Measurements from ENCODE around the gene UNC119B.
"Not testable (repeated sequence)": the region's sequence is repeated elsewhere in the genome, so short reads cannot be mapped to it uniquely, and the experiment has no call there.

Gene UNC119B

GRCh38 chr12:120710031-120710804 is at the start of gene UNC119B:
UNC119B (plus strand) TSS chr12:120710458; CDS start chr12:120710475, 17 bp downstream.
- peak; percentile 83 for DNase-seq

GRCh38 chr12:120661432-120661831 is 48.8 kb upstream of the UNC119B start:
- DNase-seq: no peak

GRCh38 chr12:120662879-120663278 is 47.4 kb upstream of the UNC119B start:
- no peak for DNase-seq

- no peak for DNase-seq
Measured at GRCh38 chr12:120663741-120664140, 46.5 kb upstream of the UNC119B start.

DNA sequence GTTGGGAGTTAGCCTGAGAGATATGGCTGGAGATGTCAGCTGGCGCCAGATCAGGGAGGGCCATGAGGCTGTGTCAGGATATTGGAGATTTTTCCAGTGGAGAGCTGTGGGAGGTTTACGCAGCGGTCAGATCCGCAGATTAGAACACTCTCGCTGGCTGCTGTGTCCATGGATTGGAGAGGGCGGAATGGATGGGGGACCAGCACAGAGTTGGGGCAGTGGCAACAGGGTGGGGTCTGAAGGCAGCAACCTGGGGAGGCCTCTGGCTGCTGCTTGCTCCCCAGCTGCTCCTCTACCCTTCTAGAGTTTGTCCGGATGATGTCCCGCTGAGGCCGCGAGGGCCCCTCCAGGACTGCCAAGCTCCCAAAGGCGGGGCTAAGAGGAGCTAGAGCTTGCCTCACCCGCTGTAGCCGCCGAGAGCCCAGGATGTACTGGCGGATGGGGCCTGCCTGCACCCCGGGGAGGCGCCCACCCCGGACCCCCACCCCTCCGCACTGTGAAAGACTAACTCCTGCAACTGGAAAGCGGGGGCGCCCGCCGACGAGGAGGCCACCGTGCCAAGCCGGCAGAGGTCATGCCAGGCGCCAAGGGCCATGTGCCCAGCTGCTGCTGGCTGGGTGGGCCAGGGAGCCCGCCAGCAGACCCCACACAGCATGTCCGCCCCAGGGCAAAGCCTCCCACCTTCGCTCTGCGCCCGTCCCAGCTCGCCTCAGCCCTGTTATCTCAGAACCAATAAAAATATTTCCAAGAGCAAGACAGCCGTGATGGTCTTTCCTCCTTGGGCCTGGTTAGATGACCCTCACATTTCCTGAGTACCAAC is 43.5 kb upstream of the UNC119B start:
- no peak for DNase-seq

- no peak for DNase-seq
Measured at GRCh38 chr12:120668091-120668867, 42.0 kb upstream of the UNC119B start.

- DNase-seq: no peak
Measured at GRCh38 chr12:120668868-120669840, 41.1 kb upstream of the UNC119B start.

- not testable (repeated sequence) for DNase-seq
Measured at GRCh38 chr12:120670237-120670636, 40.0 kb upstream of the UNC119B start.

GRCh38 chr12:120670667-120671066 is 39.6 kb upstream of the UNC119B start:
- DNase-seq: no peak

DNA sequence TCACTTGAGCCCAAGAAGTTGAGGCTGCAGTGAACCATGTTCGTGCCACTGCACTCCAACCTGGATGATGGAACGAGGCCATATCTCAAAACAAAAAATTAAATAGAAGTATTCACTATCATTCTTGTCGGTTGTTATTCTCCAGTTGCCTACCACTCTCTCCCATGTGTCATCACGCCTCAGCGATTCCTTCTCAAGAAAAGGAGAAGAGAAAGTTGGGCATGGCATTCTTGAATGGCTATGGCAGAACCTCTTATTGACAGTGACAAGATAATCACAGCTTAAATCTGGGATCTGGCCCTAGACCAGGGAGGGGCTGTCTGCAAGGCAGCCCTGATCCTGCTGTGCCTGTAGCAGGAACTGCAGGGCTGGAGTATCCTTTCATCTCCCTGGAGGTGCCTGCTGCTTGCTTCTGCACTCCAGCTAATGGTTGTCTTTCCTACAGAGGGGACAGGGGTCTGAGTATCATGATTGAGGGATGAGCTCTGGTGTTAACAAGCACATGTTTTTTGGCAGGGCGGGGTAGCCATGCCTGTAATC is 36.1 kb upstream of the UNC119B start:
- no peak for DNase-seq

- DNase-seq: no peak
Measured at GRCh38 chr12:120677765-120678473, 32.3 kb upstream of the UNC119B start.

DNA sequence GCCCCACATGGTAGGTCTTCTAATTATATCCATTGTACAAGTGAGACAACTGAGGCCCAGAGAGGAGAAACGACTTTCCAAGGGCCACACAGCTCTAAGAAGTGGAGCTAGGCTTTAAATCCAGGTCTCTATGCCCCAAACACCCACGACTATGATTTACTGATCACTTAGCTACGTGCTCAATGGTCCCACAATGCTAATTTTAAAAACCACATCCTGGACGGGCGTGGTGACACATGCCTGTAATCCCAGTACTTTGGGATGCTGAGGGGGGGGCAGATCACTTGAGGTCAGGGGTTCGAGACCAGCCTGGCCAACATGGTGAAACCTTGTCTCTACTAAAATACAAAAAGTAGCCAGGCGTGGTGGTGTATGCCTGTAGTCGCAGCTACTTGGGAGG is 31.7 kb upstream of the UNC119B start:
- DNase-seq: no peak

- no peak for DNase-seq
Measured at GRCh38 chr12:120680165-120680738, 30.0 kb upstream of the UNC119B start.

DNA sequence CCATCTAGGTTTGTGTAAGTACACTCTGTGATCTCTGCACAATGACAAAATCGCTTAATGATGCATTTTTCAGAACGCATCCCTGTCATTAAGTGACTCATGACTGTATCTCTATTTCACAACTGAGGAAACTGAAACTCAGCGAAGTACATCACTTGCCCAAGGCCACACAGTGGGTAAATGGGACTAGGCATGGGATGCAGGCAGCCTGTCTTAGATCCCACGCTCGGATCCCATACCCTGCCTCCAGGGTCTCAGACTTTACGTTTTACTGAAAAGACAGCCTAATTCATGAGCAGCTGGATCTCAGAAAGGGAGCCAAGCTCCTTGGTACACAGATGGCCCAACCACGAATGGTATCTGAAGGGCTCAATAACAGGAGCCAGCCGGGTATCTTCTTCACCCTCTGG is 25.7 kb upstream of the UNC119B start:
- no peak for DNase-seq

DNA sequence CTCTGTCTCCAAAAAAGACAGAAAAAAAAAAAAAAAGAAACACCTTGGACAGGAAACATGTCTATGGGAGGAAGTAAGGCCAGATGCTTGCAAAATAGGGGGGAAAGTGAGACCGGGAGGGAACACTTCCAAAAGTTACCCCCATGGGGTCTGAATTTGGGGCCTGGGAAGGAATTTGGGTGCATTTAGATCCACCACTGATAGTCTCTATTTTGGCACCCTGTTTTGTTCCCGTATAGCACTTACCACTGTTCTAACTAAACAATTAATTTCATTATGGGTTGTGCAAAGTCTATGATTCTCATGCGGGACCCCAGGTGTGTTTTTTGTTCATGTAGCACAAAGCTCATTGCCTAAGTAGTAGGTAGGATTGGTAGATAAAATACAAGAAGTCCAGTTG is 24.7 kb upstream of the UNC119B start:
- no peak for DNase-seq

DNA sequence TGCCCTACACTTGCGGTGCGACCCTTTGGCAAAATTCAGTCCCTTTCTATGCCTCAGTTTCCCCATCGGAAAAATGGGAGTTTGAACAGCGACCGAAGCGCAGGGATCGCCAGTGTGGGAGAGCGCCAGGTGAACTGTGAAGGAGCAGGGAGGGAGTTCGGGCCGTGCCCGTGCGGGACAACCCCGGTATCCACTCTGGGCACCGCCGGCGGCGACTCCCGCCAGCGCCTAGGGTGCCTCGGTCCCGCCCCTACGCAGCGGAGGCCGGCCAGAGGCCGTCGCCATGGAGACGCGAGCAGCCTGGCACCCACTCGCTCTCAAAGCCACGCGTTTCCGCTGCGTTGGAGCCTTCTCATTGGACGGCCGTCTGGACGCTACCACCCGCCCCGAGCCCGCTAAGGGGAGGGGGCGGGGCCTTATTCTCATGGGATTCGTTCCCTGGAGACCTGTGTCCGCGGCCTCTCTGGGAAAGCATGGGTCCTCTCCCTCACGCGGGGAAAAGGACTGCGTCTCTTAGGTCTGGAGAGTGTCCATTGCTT is 24.0 kb upstream of the UNC119B start:
- DNase-seq: peak; percentile 86

DNA sequence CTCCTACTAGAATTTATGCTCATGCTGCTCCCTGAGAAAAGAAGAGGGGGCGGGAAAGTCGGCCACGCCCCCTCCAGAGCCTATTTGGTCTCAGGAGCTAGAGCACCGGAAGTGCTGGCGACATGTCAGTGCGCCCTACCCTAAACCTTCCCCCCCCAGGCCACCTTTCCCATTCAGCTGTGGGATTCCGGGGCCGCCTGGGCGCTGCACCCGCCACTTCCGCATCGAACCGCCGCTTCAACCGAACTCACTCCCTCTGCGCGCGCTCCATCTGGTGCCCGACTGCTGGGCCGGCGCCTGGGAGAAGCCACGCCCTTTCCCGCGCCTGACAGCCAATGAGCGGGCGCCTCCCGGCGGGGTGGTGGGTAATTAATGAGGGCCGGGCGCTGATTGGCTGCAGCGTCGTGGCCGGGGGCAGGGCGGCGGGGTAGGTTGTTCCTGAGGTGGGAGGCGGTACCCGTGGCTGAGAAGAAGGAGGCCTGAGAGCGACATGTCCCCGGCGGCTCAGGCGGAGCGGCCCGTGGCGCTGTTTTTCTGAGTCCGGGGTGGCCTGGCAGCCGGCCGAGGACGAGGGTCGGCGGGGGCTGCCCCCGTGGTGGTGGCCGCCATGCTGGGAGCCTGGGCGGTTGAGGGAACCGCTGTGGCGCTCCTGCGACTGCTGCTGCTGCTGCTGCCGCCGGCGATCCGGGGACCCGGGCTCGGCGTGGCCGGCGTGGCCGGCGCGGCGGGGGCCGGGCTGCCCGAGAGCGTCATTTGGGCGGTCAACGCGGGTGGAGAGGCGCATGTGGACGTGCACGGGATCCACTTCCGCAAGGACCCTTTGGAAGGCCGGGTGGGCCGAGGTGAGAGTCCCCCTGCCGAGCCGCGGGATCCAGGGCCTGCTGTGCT is 23.3 kb upstream of the UNC119B start, which contains the start of gene MLEC:
TSS of gene MLEC (plus strand) at position 460 of the 888 bp plus-strand sequence. CDS start at position 608, 148 bp downstream.
- DNase-seq: peak; percentile 87

DNA sequence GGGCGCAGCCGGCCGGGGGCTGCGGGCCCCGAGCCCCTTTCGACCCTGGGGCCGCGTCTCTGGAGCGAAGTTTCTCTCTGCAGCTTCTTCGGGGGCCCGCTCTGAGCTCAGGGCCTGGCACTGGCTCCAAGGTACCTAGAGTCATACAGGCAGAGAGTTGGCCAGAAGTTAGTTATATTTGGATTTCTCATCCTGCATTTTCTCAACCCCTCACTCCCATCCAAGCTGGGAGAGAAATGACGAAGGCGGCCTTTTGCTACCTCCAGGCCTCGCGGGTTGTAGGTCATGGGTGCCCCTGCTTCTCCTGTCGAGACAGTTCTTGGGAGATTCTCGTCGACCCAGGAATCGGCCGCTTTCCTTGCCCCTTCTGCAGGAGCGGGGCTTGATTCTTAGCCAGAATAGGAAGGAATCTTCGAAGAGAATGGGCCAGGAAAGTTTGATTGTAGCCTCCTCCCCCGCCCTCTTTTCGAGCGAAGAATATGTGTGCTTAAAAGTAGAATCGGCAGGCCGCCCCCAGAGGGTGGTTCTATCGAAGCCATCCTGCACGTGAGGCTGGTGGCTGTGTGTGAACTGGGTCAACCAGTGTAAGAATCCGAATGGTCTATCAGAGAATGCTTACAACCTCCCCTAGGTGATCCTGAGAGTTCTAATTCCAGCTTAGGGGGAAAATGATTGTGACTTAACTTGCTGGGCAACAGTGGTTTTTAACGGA is 22.5 kb upstream of the UNC119B start:
- no peak for DNase-seq

All from 8988T (cell line).